Measurements from ENCODE around the gene MPC1. TPM values are rescaled to one million over a fixed set of nuclear protein-coding genes. Genes with fewer than 3 reads are reported as not detected.

Gene MPC1
- total RNA-seq, 1 experiment from 2014 or later = 21.6 TPM

GRCh38 chr6:166325383-166326042 is 57.2 kb downstream of the MPC1 start:
- DNase-seq (ENCODE audit: extremely low read depth, low read depth) = no peak

DNA sequence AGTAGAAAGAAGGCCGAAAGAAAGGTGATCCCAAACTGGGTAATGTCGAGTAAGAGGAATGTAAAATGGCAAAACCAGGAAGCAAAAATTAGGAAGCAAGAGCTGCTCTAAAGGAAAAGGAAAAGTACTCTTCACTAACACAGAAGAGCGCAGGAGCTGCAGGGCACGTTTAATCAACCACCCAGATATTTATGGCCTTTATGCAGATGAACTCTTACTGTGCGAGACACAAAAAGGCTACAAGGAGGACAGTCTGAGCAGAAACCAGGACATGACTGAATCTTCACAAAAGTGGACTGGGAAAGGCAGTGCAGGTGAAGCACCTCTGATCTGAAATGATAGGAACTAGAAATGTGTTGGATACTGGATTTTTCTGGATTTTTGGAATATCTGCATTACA is 59.3 kb downstream of the MPC1 start:
- DNase-seq (ENCODE audit: extremely low read depth, low read depth) = no peak

DNA sequence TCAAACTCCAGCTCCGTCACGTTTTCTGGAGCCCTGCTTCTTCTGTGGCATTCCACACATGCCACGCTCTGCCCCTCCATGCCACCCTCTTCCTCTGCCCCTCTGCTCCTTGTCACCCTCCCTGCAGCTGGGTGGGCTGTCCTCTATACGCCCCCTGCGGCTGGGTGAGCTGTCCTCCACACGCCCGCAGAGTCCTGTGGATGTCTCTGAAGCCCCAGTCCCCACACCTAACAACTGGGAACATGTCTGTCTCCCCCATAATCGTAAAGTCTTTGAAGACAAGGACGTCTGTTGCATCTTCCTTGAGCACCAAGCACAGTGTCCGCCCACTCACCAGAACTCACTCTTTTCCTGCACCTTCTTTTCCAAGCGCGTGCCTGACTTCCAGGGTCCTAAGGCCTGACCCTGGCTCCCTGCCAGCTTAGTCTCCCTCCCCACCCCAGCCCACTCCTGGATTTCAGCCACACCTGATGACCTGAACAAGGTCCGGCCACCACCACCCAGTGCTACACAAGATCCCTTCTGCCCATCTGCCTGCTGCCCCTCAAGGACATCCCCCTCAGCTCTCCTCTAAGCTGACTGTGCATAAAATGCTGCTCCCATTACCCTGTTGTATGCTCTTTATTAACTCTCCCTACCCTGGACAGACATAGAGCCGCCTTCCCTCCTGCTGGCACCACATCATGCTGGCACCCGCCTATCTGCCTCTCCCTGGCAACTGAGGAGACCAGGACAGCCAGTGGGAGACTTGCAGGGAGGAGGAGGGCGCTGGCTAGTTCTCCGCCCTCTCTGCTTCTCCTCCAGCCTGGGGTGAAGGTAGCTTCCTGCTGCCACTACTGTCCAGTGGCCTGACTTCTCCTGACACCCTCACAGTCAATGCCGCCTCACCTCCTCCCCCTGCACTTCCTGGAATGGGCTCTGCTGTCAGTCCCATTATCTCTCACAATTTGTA is 63.8 kb downstream of the MPC1 start:
- DNase-seq (ENCODE audit: extremely low read depth, low read depth) = no peak

DNA sequence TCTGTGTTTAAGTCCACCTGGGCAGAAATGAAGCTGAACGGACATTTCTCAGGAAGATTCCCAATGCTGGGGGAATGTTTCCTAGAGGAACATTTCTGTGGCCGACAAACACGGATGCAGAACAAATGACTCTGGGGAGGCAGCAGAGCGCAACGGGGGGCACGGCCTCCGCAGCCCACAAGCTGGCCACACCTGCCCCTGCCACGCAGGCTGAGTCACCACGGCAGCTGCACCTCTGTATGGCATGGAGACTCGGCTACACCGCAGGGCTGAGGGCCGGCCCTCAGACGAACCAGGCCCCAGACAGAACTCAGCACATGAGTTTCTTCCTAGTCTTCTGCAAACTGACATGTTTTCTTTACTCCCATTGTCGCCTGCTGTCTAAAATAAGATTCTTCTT is 64.5 kb downstream of the MPC1 start:
- no peak for DNase-seq (ENCODE audit: extremely low read depth, low read depth)

GRCh38 chr6:166317261-166318212 is 65.2 kb downstream of the MPC1 start:
- DNase-seq (ENCODE audit: extremely low read depth, low read depth) = no peak

DNA sequence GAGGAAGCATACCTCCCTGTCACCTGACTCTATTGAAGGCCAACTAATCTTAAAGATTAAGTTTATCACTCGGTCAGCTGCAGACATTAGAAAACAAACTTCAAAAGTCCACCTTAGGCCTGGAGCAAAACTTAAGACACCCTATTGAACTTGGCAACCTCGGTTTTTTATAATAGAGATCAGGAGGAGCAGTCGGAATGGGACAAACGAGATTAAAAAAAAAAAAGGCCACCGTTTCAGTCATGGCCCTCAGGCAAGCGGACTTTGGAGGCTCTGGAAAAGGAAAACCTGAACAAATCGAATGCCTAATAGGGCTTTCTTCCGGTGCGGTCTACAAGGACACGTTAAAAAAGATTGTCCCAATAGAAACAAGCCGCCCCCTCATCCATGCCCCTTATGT is 67.3 kb downstream of the MPC1 start:
- DNase-seq (ENCODE audit: extremely low read depth, low read depth) = no peak

Other genes starting within 250 kb of the MPC1 start
- 2,009 and 2,059 TPM in 2 replicates for gene TBXT, start 215.1 kb downstream of the MPC1 start, total RNA-seq (2014; rRNA removed; shearing (Covaris generic))
- 0.20 and 0.35 TPM in 2 replicates for gene PRR18, start 74.5 kb downstream of the MPC1 start, total RNA-seq (2014; rRNA removed; shearing (Covaris generic))
- 42.2 and 50.7 TPM in 2 replicates for gene SFT2D1, start 40.4 kb downstream of the MPC1 start, total RNA-seq (2014; rRNA removed; shearing (Covaris generic))
- gene RAMACL, start 203.7 kb upstream of the MPC1 start, total RNA-seq (2014; rRNA removed; shearing (Covaris generic)) = 0.17 TPM in 1 of 2 replicates, not detected in the other
- 6.5 and 6.7 TPM in 2 replicates for gene RPS6KA2, start 244.3 kb upstream of the MPC1 start, total RNA-seq (2014; rRNA removed; shearing (Covaris generic))